CD4-positive, alpha-beta T cell (primary cell): ENCODE data around the gene NTM. TPM values are rescaled to one million over a fixed set of nuclear protein-coding genes. Genes with fewer than 3 reads are reported as not detected.

Source experiments
- ATAC-seq: fragments of 200-7000 bp; cut with Tn5 transposase; one replicate; pipeline ENCODE4 v1.10.0; 2022; ENCODE audit warnings: mild to moderate bottlenecking; ENCODE audit not compliant: poor library complexity
- CTCF ChIA-PET: fragments of 350-600 bp; sonication (Branson Sonifier 250); formaldehyde crosslinking; loops from one replicate; lab custom pipeline; 2021; ENCODE audit warnings: antibody characterized with exemption, inconsistent platforms; lab: Charles Lee
- POLR2A ChIA-PET: fragments of 350-600 bp; sonication (Branson Sonifier 250); formaldehyde crosslinking; loops from one replicate; lab custom pipeline; 2021; ENCODE audit warnings: antibody characterized with exemption, inconsistent platforms; lab: Charles Lee
- DNase-seq, 14 experiments: peaks; one replicate each; pipeline ENCODE4 v3.0.0-alpha.2; 2013 to 2020; ENCODE audit warnings: mixed read lengths in 2 of 14
- H3K27ac ChIP-seq, 2 donors: one replicate each; pipeline versions ENCODE4 v1.5.1 to v1.7.0; 2013; ENCODE audit warnings: low read length in 2 of 2, low read depth in 1 of 2, mild to moderate bottlenecking in 1 of 2
- H3K27me3 ChIP-seq, 2 experiments: 1 replicate in 1 of 2; 2 replicates in 1 of 2; pipeline versions ENCODE4 v1.6.1 to v1.7.0; 2013; ENCODE audit warnings: low read length in 2 of 2, control low read depth in 1 of 2, mild to moderate bottlenecking in 1 of 2, moderate library complexity in 1 of 2; ENCODE audit not compliant: insufficient read depth in 2 of 2, control insufficient read depth in 1 of 2
- H3K36me3 ChIP-seq: one replicate; pipeline ENCODE4 v1.6.1; 2013; ENCODE audit warnings: low read length, control low read depth; ENCODE audit not compliant: insufficient read depth
- H3K4me1 ChIP-seq: one replicate; pipeline ENCODE4 v1.6.1; 2013; ENCODE audit warnings: low read length, control low read depth; ENCODE audit not compliant: insufficient read depth
- H3K4me3 ChIP-seq: one replicate; pipeline ENCODE4 v1.5.1; 2013; ENCODE audit warnings: mild to moderate bottlenecking, low read length, moderate library complexity
- H3K9me3 ChIP-seq, 2 experiments: 1 replicate in 1 of 2; 2 replicates in 1 of 2; pipeline versions ENCODE4 v1.6.1 to v1.7.0; 2013; ENCODE audit warnings: low read length in 2 of 2, mild to moderate bottlenecking in 2 of 2, control low read depth in 1 of 2, moderate library complexity in 1 of 2; ENCODE audit not compliant: control insufficient read depth in 1 of 2, insufficient read depth in 1 of 2
- H3K27ac Mint-ChIP-seq: one replicate; pipeline ENCODE4 v1.8.0; 2020; ENCODE audit warnings: mixed read lengths
- H3K27me3 Mint-ChIP-seq: one replicate; pipeline ENCODE4 v1.8.0; 2021; ENCODE audit warnings: mixed read lengths
- H3K36me3 Mint-ChIP-seq: one replicate; pipeline ENCODE4 v1.8.0; 2021; ENCODE audit warnings: low read depth, mixed read lengths
- H3K4me1 Mint-ChIP-seq: one replicate; pipeline ENCODE4 v1.8.0; 2021; ENCODE audit warnings: low read depth, mixed read lengths
- H3K4me3 Mint-ChIP-seq: one replicate; pipeline ENCODE4 v1.8.0; 2020; ENCODE audit warnings: mild to moderate bottlenecking, mixed read lengths
- H3K9me3 Mint-ChIP-seq: one replicate; pipeline ENCODE4 v1.8.0; 2020; ENCODE audit warnings: mixed read lengths
- CTCF ChIP-seq: fragments of 200-600 bp; IDR thresholded peaks from one replicate; pipeline ENCODE4 v1.8.0; 2022; ENCODE audit warnings: antibody characterized with exemption, mild to moderate bottlenecking
- intact Hi-C, 2 experiments: fragments of 100-400 bp; cut with DNase I in 1 of 2; cut with micrococcal nuclease in 1 of 2; formaldehyde crosslinking; loops; one replicate each; pipeline versions ENCODE4 v1.15.1 to v1.9.0; 2023 to 2025; cut with DNase I, micrococcal nuclease
- total RNA-seq, 174 experiments: library from RNA in 2 of 174; stranded (reverse) in 2 of 174; gene quantifications; one replicate each; pipeline ENCODE4 v1.2.3 and lab custom pipeline; 2021 to 2026

NTM gene
- total RNA-seq, 2 experiments from 2014 or later = not detected

DNA sequence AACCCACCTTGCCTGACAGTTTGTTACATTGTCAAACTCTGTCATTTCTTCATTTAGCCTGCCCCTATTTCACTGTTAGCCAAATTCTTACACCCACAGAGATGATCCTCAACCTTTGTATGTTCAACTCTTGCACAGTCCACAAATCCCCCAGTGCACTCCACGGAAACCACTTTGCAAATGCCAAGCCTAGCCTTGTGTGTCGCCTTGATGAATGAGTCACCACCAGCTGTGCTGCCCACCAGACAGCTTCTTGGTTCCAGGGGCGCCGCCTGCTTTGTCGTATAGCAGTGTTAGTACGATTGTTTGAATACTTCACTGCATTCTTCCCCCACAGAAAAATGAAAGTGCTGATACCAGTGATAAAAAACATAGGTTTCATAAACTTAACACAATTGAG lies 686.3 kb downstream of the NTM start:
- POLR2A ChIA-PET = no interaction called here

DNA sequence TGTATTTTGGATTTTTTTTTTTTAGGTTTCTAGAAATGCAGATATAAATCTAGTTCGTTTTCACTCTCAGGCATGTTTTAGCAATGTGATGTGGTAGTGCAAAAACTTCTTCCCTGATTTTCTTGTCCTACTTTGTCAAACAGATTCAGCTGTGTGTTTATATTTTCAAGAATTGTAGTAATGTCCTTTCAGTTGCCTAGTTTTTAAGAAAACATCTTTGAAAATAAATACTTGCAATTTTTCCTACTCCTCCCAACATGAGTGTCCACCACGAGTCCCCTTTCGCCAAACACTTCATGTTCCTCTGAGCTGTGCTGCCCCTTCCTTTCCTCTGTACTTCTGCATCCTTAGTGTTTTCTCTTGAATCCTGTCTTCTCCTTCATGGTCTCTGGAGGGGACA lies 686.9 kb downstream of the NTM start:
- ChIA-PET POLR2A (no interaction called here), CTCF (no interaction called here)
- no peak for ATAC-seq
- Mint-ChIP-seq H3K27me3 (no peaks in the 10 kb centered on the region), H3K9me3 (no peaks in the 10 kb centered on the region), H3K27ac (no peak overlapping the region), H3K4me1 (no peaks in the 10 kb centered on the region), H3K36me3 (no peaks in the 10 kb centered on the region), H3K4me3 (no peak overlapping the region)
- DNase-seq = no peak
- no peak for TF ChIP-seq CTCF
- Histone ChIP-seq H3K4me3 (no peak overlapping the region), H3K36me3 (no peaks in the 10 kb centered on the region), H3K27ac (no peak overlapping the region), H3K27me3 (no peaks in the 10 kb centered on the region), H3K4me1 (no peaks in the 10 kb centered on the region), H3K9me3 (peaks cover 0 to 9% of the 10 kb centered on the region in 2 experiments)
- intact Hi-C loops = no loop called here

More for the DNA sequence above, 686.3 kb downstream of the NTM start:
- H3K36me3 ChIP-seq = no peaks in the 10 kb centered on the region
- no peak overlapping the region for H3K27ac Mint-ChIP-seq
- H3K4me3 ChIP-seq = no peak overlapping the region
- no peak overlapping the region for H3K4me3 Mint-ChIP-seq
- ATAC-seq (no peak), DNase-seq (peak in 1 of 14 experiments; percentile 2)
- H3K9me3 Mint-ChIP-seq = no peaks in the 10 kb centered on the region
- CTCF ChIA-PET = no interaction called here
- peaks cover 0 to 9% of the 10 kb centered on the region in 2 experiments for H3K9me3 ChIP-seq
- no peaks in the 10 kb centered on the region for H3K36me3 Mint-ChIP-seq
- no peak for TF ChIP-seq CTCF
- intact Hi-C loops = no loop called here
- no peaks in the 10 kb centered on the region for H3K4me1 Mint-ChIP-seq
- H3K4me1 ChIP-seq = no peaks in the 10 kb centered on the region
- H3K27me3 ChIP-seq = no peaks in the 10 kb centered on the region
- no peaks in the 10 kb centered on the region for H3K27me3 Mint-ChIP-seq
- no peak overlapping the region for H3K27ac ChIP-seq

GRCh38 chr11:132058211-132058772 lies 687.9 kb downstream of the NTM start:
- Histone ChIP-seq H3K9me3 (peaks cover 0 to 9% of the 10 kb centered on the region in 2 experiments), H3K4me3 (no peak overlapping the region), H3K27me3 (no peaks in the 10 kb centered on the region), H3K36me3 (no peaks in the 10 kb centered on the region), H3K27ac (no peak overlapping the region), H3K4me1 (no peaks in the 10 kb centered on the region)
- no peak overlapping the region for H3K27ac Mint-ChIP-seq
- intact Hi-C loops = no loop called here
- H3K9me3 Mint-ChIP-seq = no peaks in the 10 kb centered on the region
- no peaks in the 10 kb centered on the region for H3K4me1 Mint-ChIP-seq
- ChIA-PET CTCF (no interaction called here), POLR2A (no interaction called here)
- ATAC-seq (no peak), DNase-seq (peak in 3 of 14 experiments; percentile 8 to 46 (median 34))
- no peak for TF ChIP-seq CTCF
- no peaks in the 10 kb centered on the region for H3K27me3 Mint-ChIP-seq
- no peaks in the 10 kb centered on the region for H3K36me3 Mint-ChIP-seq
- no peak overlapping the region for H3K4me3 Mint-ChIP-seq
